ENCODE measurements around the gene GALE. TPM values are rescaled to one million over a fixed set of nuclear protein-coding genes. Genes with fewer than 3 reads are reported as not detected.

Gene GALE
- total and polyA plus RNA-seq, 2 of the 13 experiments (the other 11 are each of a cell fraction or from before 2014, with no cell fraction given) = 85.2 to 88.4 TPM

DNA sequence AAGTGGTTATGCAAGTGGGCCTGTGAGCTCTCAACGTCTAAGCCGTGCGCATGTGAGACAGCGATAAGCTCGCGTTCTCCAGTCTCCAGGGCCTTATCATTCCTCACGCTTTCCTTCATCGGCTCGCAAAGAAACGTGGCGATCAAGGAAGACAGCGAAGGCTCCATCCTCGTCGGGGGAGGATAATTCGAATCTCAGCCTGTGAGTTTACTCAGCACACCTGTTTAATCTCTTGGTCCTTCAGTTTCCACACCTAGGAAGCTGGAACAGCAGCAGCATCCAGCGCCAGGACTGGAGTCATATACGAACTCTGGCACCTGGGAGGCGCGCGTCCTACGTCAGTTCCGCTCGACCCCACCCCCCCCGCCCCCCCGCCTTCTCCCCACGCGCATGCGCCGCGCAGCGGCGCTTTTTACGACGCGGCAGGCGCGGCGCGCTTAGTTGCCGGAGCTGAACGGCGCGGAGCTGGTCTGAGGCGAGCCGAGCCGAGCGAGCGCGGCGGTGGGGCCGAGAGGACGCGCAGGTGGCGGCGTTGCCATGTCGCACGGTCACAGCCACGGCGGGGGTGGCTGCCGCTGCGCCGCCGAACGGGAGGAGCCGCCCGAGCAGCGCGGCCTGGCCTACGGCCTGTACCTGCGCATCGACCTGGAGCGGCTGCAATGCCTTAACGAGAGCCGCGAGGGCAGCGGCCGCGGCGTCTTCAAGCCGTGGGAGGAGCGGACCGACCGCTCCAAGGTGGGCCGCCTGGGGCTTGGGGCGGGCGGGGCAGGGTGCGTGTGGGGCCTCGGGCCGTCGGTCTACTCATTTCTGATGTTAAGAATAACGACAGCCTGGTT, 22.4 kb downstream of the GALE start, which contains the start of gene PITHD1 (continued):
- TF ChIP-seq ZNF574 (CRISPR knock-in tag; IDR thresholded peaks at IDR 0.05) = peak; percentile 78
- TF ChIP-seq KMT2B (CRISPR knock-in tag; IDR thresholded peaks at IDR 0.05) = peak; percentile 75; the same call in 1 of the 2 replicates
- TF ChIP-seq, protein P1, sequence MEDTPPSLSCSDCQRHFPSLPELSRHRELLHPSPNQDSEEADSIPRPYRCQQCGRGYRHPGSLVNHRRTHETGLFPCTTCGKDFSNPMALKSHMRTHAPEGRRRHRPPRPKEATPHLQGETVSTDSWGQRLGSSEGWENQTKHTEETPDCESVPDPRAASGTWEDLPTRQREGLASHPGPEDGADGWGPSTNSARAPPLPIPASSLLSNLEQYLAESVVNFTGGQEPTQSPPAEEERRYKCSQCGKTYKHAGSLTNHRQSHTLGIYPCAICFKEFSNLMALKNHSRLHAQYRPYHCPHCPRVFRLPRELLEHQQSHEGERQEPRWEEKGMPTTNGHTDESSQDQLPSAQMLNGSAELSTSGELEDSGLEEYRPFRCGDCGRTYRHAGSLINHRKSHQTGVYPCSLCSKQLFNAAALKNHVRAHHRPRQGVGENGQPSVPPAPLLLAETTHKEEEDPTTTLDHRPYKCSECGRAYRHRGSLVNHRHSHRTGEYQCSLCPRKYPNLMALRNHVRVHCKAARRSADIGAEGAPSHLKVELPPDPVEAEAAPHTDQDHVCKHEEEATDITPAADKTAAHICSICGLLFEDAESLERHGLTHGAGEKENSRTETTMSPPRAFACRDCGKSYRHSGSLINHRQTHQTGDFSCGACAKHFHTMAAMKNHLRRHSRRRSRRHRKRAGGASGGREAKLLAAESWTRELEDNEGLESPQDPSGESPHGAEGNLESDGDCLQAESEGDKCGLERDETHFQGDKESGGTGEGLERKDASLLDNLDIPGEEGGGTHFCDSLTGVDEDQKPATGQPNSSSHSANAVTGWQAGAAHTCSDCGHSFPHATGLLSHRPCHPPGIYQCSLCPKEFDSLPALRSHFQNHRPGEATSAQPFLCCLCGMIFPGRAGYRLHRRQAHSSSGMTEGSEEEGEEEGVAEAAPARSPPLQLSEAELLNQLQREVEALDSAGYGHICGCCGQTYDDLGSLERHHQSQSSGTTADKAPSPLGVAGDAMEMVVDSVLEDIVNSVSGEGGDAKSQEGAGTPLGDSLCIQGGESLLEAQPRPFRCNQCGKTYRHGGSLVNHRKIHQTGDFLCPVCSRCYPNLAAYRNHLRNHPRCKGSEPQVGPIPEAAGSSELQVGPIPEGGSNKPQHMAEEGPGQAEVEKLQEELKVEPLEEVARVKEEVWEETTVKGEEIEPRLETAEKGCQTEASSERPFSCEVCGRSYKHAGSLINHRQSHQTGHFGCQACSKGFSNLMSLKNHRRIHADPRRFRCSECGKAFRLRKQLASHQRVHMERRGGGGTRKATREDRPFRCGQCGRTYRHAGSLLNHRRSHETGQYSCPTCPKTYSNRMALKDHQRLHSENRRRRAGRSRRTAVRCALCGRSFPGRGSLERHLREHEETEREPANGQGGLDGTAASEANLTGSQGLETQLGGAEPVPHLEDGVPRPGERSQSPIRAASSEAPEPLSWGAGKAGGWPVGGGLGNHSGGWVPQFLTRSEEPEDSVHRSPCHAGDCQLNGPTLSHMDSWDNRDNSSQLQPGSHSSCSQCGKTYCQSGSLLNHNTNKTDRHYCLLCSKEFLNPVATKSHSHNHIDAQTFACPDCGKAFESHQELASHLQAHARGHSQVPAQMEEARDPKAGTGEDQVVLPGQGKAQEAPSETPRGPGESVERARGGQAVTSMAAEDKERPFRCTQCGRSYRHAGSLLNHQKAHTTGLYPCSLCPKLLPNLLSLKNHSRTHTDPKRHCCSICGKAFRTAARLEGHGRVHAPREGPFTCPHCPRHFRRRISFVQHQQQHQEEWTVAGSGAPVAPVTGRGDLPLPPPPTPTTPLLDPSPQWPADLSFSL (CRISPR knock-in tag; IDR thresholded peaks at IDR 0.05) = no peak
- 0 out of 2 replicates have a peak, but pooled peaks have one; percentile 68 for TF ChIP-seq ZNF724P (CRISPR knock-in tag; IDR thresholded peaks at IDR 0.05; ENCODE audit: borderline replicate concordance)
- TF ChIP-seq POLR2AphosphoS5 (IDR thresholded peaks at IDR 0.05; ENCODE audit: low read depth, low read length) = peak; percentile 97
- no peak for TF ChIP-seq CBX5 (CRISPR knock-in tag; IDR thresholded peaks at IDR 0.05; ENCODE audit: borderline replicate concordance)
- TF ChIP-seq TBL1XR1 (IDR thresholded peaks at IDR 0.05; ENCODE audit: borderline replicate concordance, low read length, partially characterized antibody) = no peak
- no peak for TF ChIP-seq MAF1 (CRISPR knock-in tag; IDR thresholded peaks at IDR 0.05; ENCODE audit: borderline replicate concordance)
- TF ChIP-seq ZFX (CRISPR knock-in tag; IDR thresholded peaks at IDR 0.05; ENCODE audit: low read depth) = peak; percentile 98
- TF ChIP-seq ZNF788 (CRISPR knock-in tag; IDR thresholded peaks at IDR 0.05; ENCODE audit: borderline replicate concordance) = no peak
- no peak for TF ChIP-seq U2AF1 (optimal IDR thresholded peaks at IDR 0.05; ENCODE audit: low read depth, low read length)
- peak; percentile 39; the same call in 1 of the 2 replicates for TF ChIP-seq ZNF160 (CRISPR knock-in tag; IDR thresholded peaks at IDR 0.05)
- TF ChIP-seq KAT2B (IDR thresholded peaks at IDR 0.05; ENCODE audit: borderline replicate concordance, low read depth, low read length) = no peak
- peak; percentile 73; the same call in 1 of the 2 replicates for TF ChIP-seq DZIP1 (CRISPR knock-in tag; IDR thresholded peaks at IDR 0.05)
- 0 out of 2 replicates have a peak, but pooled peaks have one; percentile 23 for TF ChIP-seq PAX8 (CRISPR knock-in tag; IDR thresholded peaks at IDR 0.05; ENCODE audit: borderline replicate concordance)
- peak; percentile 75 for TF ChIP-seq RBM22 (optimal IDR thresholded peaks at IDR 0.05; ENCODE audit: low read length)
- peak; percentile 36 for TF ChIP-seq DR1 (CRISPR knock-in tag; IDR thresholded peaks at IDR 0.05)
